ENCODE data around the gene PLGRKT.
"Not testable (repeated sequence)": the region's sequence is repeated elsewhere in the genome, so short reads cannot be mapped to it uniquely, and the experiment has no call there.

The PLGRKT gene, protein sequence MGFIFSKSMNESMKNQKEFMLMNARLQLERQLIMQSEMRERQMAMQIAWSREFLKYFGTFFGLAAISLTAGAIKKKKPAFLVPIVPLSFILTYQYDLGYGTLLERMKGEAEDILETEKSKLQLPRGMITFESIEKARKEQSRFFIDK

GRCh38 chr9:5437254-5438216 is at the start of gene PLGRKT:
Gene PLGRKT, minus strand, starts transcription at chr9:5437925. Its CDS starts 5,948 bp downstream, at chr9:5431977.
- DNase-seq, result peak; percentile 97

- DNase-seq, result no peak
Measured at GRCh38 chr9:5486988-5487387, 49.3 kb upstream of the PLGRKT start.

DNA sequence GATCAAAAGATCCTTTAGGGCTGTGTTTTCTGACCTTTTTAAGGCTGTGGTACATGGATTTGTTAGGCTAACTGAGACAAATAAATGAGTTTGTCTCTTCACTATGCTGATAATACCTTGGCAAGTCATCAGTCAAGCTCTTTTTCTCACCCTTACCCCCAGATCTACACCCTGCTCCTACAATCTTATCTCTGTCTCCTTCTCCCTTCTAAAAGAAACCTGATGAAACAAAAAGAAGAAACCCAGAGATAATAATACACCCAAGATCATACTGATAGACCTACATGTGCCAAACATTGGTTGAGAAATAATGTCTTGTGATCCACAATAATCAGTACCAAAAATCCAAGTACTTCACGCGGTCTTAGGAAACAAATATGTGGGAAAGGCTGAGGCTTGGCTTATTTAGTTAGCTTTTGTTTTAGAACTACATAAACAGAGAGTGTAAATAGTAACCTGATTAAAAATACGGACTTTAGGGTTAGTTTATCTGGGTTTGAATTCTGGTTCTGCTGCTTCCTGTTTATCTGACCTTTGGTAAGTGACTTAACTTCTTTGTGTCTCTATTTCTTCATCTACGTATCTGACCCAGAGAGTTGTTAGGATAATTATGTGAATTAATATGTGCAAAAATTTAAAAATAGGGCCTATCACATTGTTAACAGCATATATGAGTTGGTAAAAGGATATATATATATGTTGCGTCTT is 47.8 kb upstream of the PLGRKT start:
- DNase-seq, result no peak

GRCh38 chr9:5483306-5483705 is 45.6 kb upstream of the PLGRKT start:
- no peak for DNase-seq

DNA sequence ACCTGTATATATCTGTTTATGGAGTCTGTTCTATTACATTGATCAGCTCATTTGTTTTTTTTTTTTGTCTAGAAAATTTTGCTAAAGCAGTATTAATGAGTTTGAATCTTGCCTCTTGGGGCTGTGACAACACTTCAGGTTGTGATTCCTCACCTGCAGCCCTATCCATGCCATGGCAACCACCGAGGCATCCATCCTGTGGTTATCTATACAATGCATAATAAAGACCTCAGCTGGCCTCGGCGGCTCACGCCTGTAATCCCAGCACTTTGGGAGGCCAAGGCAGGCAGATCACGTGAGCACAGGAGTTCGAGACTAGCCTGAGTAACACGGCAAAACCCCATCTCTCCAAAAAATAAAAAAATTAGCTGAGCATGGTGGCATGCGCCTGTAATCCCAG is 44.5 kb upstream of the PLGRKT start:
- no peak for DNase-seq

DNA sequence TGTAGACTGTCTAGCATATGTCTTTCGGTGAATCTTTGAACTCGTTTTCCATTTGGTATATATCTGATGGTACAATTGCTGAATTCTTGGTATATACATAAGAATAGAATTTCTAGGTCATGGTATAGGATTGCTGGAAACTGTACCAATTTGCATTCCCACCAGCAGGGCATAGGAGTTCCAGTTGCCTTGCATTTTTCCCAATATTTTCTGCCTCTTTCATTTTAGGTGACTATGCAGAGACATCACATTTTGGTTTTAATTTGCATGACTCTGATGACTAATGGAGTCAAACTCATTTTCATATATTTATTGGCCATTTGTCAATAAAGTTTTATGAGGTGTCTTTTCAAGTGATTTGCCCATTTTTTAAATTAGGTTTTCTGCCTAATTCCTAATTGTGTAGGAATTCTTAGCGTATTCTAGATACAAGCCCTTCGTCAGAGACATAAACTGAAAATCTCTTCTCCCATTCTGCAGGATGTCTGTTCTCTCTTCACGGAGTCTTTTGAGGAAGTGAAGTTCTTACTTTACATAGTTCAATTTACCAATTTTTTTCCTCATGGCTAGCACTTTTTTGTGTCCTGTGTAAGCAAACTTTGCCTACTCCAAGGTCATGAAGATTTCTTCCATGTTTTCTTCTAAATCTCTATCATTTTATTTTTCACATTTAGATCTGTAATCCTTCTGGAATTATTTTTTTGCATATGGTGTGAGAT is 43.8 kb upstream of the PLGRKT start:
- DNase-seq, result no peak

DNA sequence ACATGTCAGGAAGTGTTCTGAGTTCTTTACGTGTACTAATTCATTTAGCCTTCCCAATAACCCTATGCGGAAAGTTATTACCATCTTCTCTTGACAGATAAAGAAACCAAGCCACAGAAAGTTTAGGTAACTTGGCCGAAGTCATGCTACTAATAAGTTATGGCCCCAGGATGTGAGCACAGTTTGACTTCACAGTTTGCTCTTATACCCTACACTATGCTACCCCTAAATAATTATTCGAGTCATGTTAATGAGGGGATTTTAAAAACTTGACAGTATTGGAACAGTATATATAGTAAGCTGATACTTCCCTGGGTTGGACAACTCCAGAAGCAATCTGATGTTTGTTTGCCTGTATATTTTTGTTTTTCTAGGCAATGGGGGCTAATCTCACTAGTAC is 43.2 kb upstream of the PLGRKT start:
- DNase-seq, result no peak

- no peak for DNase-seq
Measured at GRCh38 chr9:5479994-5480694, 42.4 kb upstream of the PLGRKT start.

DNA sequence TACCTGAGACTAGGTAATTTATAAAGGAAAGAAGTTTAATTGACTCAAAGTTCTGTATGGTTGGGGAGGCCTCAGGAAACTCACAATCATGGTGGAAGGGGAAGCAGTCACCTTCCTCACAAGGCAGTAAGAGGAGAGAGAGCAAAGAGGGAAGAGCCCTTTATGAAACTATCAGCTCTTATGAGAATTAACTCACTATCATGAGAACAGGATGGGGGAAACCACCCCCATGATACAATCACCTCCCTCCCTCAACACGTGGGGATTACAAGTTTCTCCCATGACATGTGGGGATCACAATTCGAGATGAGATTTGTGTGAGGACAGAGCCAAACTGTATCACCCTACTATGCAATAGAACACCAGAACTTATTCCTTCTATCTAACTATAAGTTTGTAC is 40.5 kb upstream of the PLGRKT start:
- DNase-seq, result no peak

DNA sequence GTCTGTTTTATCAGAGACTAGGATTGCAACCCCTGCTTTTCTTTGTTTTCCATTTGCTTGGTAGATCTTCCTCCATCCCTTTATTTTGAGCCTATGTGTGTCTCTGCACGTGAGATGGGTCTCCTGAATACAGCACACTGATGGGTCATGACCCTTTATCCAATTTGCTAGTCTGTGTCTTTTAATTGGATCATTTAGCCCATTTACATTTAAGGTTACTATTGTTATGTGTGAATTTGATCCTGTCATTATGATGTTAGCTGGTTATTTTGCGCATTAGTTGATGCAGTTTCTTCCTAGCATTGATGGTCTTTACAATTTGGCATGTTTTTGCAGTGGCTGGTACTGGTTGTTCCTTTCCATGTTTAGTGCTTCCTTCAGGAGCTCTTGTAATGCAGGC is 37.9 kb upstream of the PLGRKT start:
- not testable (repeated sequence) for DNase-seq

- no peak for DNase-seq
Measured at GRCh38 chr9:5470816-5471215, 33.1 kb upstream of the PLGRKT start.

GRCh38 chr9:5470122-5470521 is 32.4 kb upstream of the PLGRKT start:
- no peak for DNase-seq

- DNase-seq, result no peak
Measured at GRCh38 chr9:5468850-5469249, 31.1 kb upstream of the PLGRKT start.

- no peak for DNase-seq
Measured at GRCh38 chr9:5466766-5467165, 29.0 kb upstream of the PLGRKT start.

DNA sequence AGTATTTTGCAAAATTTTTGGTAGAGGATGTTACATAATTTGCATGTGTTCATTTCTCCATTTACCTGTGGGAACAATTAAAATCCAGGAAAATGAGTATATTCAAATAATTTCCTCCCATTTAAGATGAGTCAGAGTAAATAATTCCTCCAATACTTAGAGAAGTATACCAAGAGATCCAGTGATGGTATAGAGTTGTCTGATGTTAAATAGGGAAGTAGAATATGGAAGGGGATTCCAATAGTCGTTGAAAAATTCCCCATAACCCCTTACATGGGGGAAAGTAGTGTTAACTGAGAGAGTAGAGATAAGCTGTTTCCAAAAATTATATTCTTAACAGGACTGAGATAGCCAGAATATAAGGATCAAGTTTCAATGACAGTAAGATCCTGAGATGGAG is 28.3 kb upstream of the PLGRKT start:
- DNase-seq, result no peak

- not testable (repeated sequence) for DNase-seq
Measured at GRCh38 chr9:5464831-5465330, 27.2 kb upstream of the PLGRKT start.

DNA sequence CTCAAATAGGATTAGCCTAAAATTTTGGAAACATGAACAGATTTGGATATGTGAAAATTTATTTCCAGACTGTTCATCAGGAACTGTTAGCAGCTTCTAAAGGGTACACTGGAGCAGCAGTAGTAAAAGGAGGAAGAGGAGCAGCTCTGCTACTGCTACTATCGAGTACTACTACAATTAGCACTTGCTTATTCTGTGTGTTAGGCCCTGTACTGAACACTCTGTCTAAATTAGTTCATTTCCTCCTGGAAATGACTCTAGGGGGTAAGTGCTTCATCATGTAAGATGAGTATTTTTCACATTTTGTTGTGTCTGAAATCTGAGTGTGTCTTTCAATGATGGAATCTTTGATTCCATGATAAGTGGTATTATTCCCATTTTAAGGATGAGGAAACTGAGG is 22.4 kb upstream of the PLGRKT start:
- DNase-seq, result no peak

GRCh38 chr9:5459289-5459829 is 21.6 kb upstream of the PLGRKT start:
- DNase-seq, result no peak

DNA sequence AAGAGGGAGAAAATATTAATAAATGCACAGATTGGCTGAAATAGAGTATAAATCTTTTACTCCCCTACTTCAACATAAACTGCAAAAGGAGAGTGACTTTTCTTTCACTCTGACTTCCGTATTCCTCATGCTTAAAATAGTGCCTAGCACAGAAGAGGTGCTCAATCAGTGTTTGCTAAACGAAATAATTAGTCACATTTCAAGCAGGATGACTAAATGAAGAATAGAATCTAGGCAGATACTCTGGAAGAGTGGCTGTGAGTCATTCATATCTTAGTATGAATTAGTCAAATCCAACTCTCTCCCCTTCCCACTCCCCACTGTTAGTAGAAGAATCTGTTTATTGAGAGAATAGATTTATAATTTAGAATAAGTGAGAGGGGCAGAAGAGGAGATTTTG is 17.5 kb upstream of the PLGRKT start:
- no peak for DNase-seq

- DNase-seq, result no peak
Measured at GRCh38 chr9:5453673-5454072, 15.9 kb upstream of the PLGRKT start.

DNA sequence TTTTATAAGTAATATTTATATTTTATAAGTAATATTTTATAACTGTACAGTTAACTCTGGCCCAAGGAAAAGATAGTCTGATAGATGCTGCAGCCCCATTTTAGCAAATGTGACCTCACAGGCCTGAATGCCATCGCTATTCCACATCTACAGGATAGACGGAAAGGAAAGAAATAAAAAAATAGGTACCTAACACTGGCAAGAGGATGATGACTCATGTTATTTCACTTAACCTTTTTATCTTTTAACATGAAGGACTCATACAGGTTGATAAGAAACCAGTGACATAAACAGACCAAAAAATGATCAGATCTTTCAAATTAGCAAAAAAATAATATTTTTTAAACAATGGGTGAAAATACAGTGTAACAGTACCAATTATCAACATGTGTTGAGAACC is 15.3 kb upstream of the PLGRKT start:
- no peak for DNase-seq

DNA sequence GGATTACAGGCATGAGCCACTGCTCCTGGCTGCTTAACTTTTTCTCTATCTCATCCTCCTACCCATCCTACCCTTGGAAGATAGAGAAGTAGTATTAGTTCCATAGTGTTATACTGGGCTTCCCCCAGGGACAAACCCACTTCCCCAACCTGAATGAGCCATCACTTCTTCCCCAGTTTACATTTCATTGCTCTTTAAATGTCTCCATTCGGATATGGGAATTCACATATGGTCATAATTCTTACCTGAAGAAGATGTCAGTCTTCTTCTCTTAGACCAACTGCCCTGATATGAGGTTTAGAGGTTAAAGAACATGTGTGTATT is 14.5 kb upstream of the PLGRKT start:
- DNase-seq, result no peak

Measured in NCI-H2081 (cell line).